Calu3 (cell line): ENCODE results near the gene KISS1. TPM values are rescaled to one million over a fixed set of nuclear protein-coding genes. Genes with fewer than 3 reads are reported as not detected.
A peak's percentile ranks its signal among the peaks of the same experiment; 100 is the strongest.

Experiments
- BruUV-seq: library from RNA; stranded (reverse); fragments of 400-500 nt; replicated peaks from 2 replicates; lab custom pipeline; 2021; lab: Mats Ljungman, UMichigan
- CTCF ChIA-PET: fragments of 300-600 bp; sonication (Branson Sonifier 250); formaldehyde crosslinking; loops from one replicate; lab custom pipeline; 2022; ENCODE audit warnings: antibody characterized with exemption; lab: Charles Lee
- DNase-seq: peaks from one replicate; pipeline ENCODE4 v3.0.0; 2022
- H3K27ac Mint-ChIP-seq: one replicate; pipeline ENCODE4 v1.8.0; 2022; ENCODE audit warnings: mixed read lengths; ENCODE audit not compliant: unreplicated experiment
- H3K27me3 Mint-ChIP-seq: one replicate; pipeline ENCODE4 v1.8.0; 2022; ENCODE audit warnings: mixed read lengths; ENCODE audit not compliant: unreplicated experiment
- H3K36me3 Mint-ChIP-seq: one replicate; pipeline ENCODE4 v1.8.0; 2022; ENCODE audit warnings: mild to moderate bottlenecking, moderate library complexity, mixed read lengths; ENCODE audit not compliant: insufficient read depth, unreplicated experiment
- H3K4me1 Mint-ChIP-seq: one replicate; pipeline ENCODE4 v1.8.0; 2022; ENCODE audit warnings: mild to moderate bottlenecking, low read depth, mixed read lengths; ENCODE audit not compliant: unreplicated experiment
- H3K4me3 Mint-ChIP-seq: one replicate; pipeline ENCODE4 v1.8.0; 2022; ENCODE audit warnings: mild to moderate bottlenecking, low read depth, moderate library complexity, mixed read lengths; ENCODE audit not compliant: unreplicated experiment
- H3K9me3 Mint-ChIP-seq: one replicate; pipeline ENCODE4 v1.8.0; 2022; ENCODE audit warnings: low read depth, mixed read lengths; ENCODE audit not compliant: unreplicated experiment
- CTCF ChIP-seq: fragments of 200-600 bp; IDR thresholded peaks from one replicate; pipeline ENCODE4 v1.8.0; 2022; ENCODE audit warnings: antibody characterized with exemption; ENCODE audit not compliant: unreplicated experiment
- intact Hi-C: fragments of 100-400 bp; cut with micrococcal nuclease; formaldehyde crosslinking; loops from one replicate; pipeline ENCODE4 v1.10.0; 2022; ENCODE audit not compliant: unreplicated experiment
- total RNA-seq: library from RNA; stranded (reverse); gene quantifications from 2 replicates; pipeline ENCODE4 v1.2.3, GENCODE V29; 2022

The KISS1 gene
- total RNA-seq, 1 experiment from 2014 or later, result not detected

- DNase-seq, result no peak
- no peaks in the 10 kb centered on the region for H3K27me3 Mint-ChIP-seq
Observed at GRCh38 chr1:204221271-204221670, 25.0 kb upstream of the KISS1 start.

GRCh38 chr1:204219971-204220616, 23.8 kb upstream of the KISS1 start:
- no peak overlapping the region for H3K4me3 Mint-ChIP-seq
- H3K9me3 Mint-ChIP-seq, result no peaks in the 10 kb centered on the region
- no peaks in the 10 kb centered on the region for H3K4me1 Mint-ChIP-seq
- H3K27me3 Mint-ChIP-seq, result no peaks in the 10 kb centered on the region
- DNase-seq, result no peak
- peaks cover 13% of the 10 kb centered on the region for H3K36me3 Mint-ChIP-seq
- CTCF ChIA-PET, result interaction anchor here (0.8 kb wide), 1 partner anchor 22 kb away, joined by 5 read pairs; no protein-coding TSS in a partner anchor
- BruUV-seq, result no TSS peak
- intact Hi-C loops, result no loop called here
- no peak for TF ChIP-seq CTCF
- H3K27ac Mint-ChIP-seq, result no peak overlapping the region

More at GRCh38 chr1:204221271-204221670, 25.0 kb upstream of the KISS1 start:
- Mint-ChIP-seq H3K4me3 (no peak overlapping the region), H3K36me3 (peaks cover 13% of the 10 kb centered on the region), H3K4me1 (no peaks in the 10 kb centered on the region), H3K27ac (no peak overlapping the region), H3K9me3 (no peaks in the 10 kb centered on the region)
- CTCF ChIA-PET, result no interaction called here
- intact Hi-C loops, result no loop called here
- no peak for TF ChIP-seq CTCF
- TSS peak; percentile 60 for BruUV-seq

GRCh38 chr1:204218552-204218951, 22.3 kb upstream of the KISS1 start:
- no peak for DNase-seq
- intact Hi-C loops, result no loop called here
- no peaks in the 10 kb centered on the region for H3K4me1 Mint-ChIP-seq
- CTCF ChIA-PET, result no interaction called here
- H3K4me3 Mint-ChIP-seq, result no peak overlapping the region
- H3K36me3 Mint-ChIP-seq, result peaks cover 20% of the 10 kb centered on the region
- TF ChIP-seq CTCF, result no peak
- H3K27me3 Mint-ChIP-seq, result no peaks in the 10 kb centered on the region
- no peaks in the 10 kb centered on the region for H3K9me3 Mint-ChIP-seq
- no peak overlapping the region for H3K27ac Mint-ChIP-seq
- BruUV-seq, result no TSS peak

- no peak for DNase-seq
- Mint-ChIP-seq H3K36me3 (peaks cover 21% of the 10 kb centered on the region), H3K27me3 (no peaks in the 10 kb centered on the region), H3K4me3 (no peak overlapping the region), H3K9me3 (no peaks in the 10 kb centered on the region), H3K4me1 (no peaks in the 10 kb centered on the region), H3K27ac (no peak overlapping the region)
- no peak for TF ChIP-seq CTCF
- BruUV-seq, result no TSS peak
- intact Hi-C loops, result no loop called here
- CTCF ChIA-PET, result no interaction called here
Observed at GRCh38 chr1:204217648-204218000, 21.3 kb upstream of the KISS1 start.
